HFFc6 (cell line): Measurements from ENCODE around the gene RHBDD1. TPM values are rescaled to one million over a fixed set of nuclear protein-coding genes. Genes with fewer than 3 reads are reported as not detected.

Source experiments
- DNase-seq: peaks from one replicate; pipeline ENCODE4 v3.0.0-alpha.2; 2018
- H3K27ac Mint-ChIP-seq: 2 replicates; pipeline ENCODE4 v1.8.0; 2020; ENCODE audit warnings: mild to moderate bottlenecking, mixed read lengths
- H3K27me3 Mint-ChIP-seq: 2 replicates; pipeline ENCODE4 v1.8.0; 2021; ENCODE audit warnings: mild to moderate bottlenecking, moderate library complexity, mixed read lengths; ENCODE audit not compliant: insufficient read depth
- H3K36me3 Mint-ChIP-seq: 2 replicates; pipeline ENCODE4 v1.8.0; 2021; ENCODE audit warnings: low read depth, mixed read lengths
- H3K4me1 Mint-ChIP-seq: 2 replicates; pipeline ENCODE4 v1.8.0; 2020; ENCODE audit warnings: low read depth, mixed read lengths
- H3K4me3 Mint-ChIP-seq: 2 replicates; pipeline ENCODE4 v1.8.0; 2020; ENCODE audit warnings: mild to moderate bottlenecking, moderate library complexity, mixed read lengths
- H3K9me3 Mint-ChIP-seq: 2 replicates; pipeline ENCODE4 v1.8.0; 2020; ENCODE audit warnings: mild to moderate bottlenecking, mixed read lengths
- total RNA-seq, 6 experiments: library from RNA; stranded (reverse); fragmentation: NEBNext Ultra II Directional; extraction: Animal tissue kit (Norgen Biotek cat#: 25700); gene quantifications; 2 replicates in 1 of 6; 3 replicates in 5 of 6; pipeline ENCODE4 v1.2.3, GENCODE V29; 2021
- TF ChIP-seq, protein P1 (sequence below): fragments of 200-600 bp; sonication (generic); IDR thresholded peaks from 2 replicates; pipeline ENCODE4 v1.5.0; 2021; ENCODE audit warnings: antibody characterized with exemption, mild to moderate bottlenecking

Gene RHBDD1
- total RNA-seq, 6 experiments from 2014 or later = 34.3 to 50.7 (median 42.3) TPM

- H3K36me3 Mint-ChIP-seq = peaks cover 19% of the 10 kb centered on the region
- TF ChIP-seq, protein P1, sequence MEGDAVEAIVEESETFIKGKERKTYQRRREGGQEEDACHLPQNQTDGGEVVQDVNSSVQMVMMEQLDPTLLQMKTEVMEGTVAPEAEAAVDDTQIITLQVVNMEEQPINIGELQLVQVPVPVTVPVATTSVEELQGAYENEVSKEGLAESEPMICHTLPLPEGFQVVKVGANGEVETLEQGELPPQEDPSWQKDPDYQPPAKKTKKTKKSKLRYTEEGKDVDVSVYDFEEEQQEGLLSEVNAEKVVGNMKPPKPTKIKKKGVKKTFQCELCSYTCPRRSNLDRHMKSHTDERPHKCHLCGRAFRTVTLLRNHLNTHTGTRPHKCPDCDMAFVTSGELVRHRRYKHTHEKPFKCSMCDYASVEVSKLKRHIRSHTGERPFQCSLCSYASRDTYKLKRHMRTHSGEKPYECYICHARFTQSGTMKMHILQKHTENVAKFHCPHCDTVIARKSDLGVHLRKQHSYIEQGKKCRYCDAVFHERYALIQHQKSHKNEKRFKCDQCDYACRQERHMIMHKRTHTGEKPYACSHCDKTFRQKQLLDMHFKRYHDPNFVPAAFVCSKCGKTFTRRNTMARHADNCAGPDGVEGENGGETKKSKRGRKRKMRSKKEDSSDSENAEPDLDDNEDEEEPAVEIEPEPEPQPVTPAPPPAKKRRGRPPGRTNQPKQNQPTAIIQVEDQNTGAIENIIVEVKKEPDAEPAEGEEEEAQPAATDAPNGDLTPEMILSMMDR = no peak
- no peak overlapping the region for H3K4me3 Mint-ChIP-seq
- peak overlapping the region; percentile 29 for H3K27ac Mint-ChIP-seq
- no peaks in the 10 kb centered on the region for H3K9me3 Mint-ChIP-seq
- H3K4me1 Mint-ChIP-seq = peaks cover 55% of the 10 kb centered on the region
- no peak for DNase-seq
- H3K27me3 Mint-ChIP-seq = peaks cover 5% of the 10 kb centered on the region
Observed at GRCh38 chr2:226894752-226895151, 58.9 kb downstream of the RHBDD1 start.

DNA sequence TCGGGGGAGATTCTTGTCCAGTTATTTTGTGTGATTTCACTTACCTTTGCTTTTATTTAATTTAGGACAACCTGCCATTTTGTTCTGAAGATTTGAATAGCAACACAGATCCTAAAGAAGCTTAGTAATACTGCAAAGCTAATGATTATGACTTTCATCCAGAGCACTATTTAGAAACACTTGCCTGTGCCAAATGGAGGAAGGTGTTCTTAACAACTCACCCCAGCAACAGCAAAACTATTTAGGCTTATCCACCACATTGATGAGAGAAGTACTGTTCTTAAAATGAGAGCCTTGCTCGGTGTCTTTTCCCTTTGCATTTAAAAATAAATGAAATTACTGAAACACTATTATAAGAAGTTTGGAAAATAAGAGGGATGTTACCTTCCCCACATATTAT, 59.7 kb downstream of the RHBDD1 start:
- Mint-ChIP-seq H3K27ac (0 out of 2 replicates have a peak overlapping the region, but pooled peaks have one; percentile 29), H3K36me3 (peaks cover 19% of the 10 kb centered on the region), H3K4me1 (peaks cover 48% of the 10 kb centered on the region), H3K4me3 (no peak overlapping the region), H3K27me3 (peaks cover 5% of the 10 kb centered on the region), H3K9me3 (no peaks in the 10 kb centered on the region)
- TF ChIP-seq, protein P1 = no peak
- DNase-seq = no peak

DNA sequence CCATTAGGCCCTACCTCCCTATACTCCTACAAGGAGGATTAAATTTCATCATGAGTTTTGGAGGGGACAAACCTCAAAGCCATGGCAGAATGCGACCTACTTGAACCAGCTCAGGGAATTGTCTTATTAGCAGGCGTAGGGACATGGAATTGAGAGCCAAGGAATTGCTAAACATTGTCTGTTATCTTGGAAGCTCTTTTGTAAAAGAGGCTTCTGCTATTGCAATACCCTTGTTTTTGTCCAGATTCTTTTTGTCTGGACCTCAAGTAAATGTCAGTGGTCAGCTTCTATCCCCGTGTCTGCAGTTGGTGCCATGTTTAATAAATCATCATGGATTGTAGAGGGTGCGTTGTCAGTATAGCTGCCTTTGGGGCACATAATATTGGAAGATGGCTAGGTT, 62.3 kb downstream of the RHBDD1 start:
- peaks cover 34% of the 10 kb centered on the region for H3K36me3 Mint-ChIP-seq
- H3K4me1 Mint-ChIP-seq = peaks cover 49% of the 10 kb centered on the region

GRCh38 chr2:226898897-226899296, 63.0 kb downstream of the RHBDD1 start:
- Mint-ChIP-seq H3K4me1 (peaks cover 50% of the 10 kb centered on the region), H3K9me3 (no peaks in the 10 kb centered on the region), H3K27me3 (peaks cover 8% of the 10 kb centered on the region), H3K27ac (no peak overlapping the region), H3K36me3 (peaks cover 40% of the 10 kb centered on the region), H3K4me3 (no peak overlapping the region)
- DNase-seq = no peak
- TF ChIP-seq, protein P1 = no peak

More for the DNA sequence above, 62.3 kb downstream of the RHBDD1 start:
- Mint-ChIP-seq H3K27me3 (peaks cover 5% of the 10 kb centered on the region), H3K27ac (no peak overlapping the region), H3K9me3 (no peaks in the 10 kb centered on the region), H3K4me3 (no peak overlapping the region)
- TF ChIP-seq, protein P1 = no peak
- DNase-seq = no peak

DNA sequence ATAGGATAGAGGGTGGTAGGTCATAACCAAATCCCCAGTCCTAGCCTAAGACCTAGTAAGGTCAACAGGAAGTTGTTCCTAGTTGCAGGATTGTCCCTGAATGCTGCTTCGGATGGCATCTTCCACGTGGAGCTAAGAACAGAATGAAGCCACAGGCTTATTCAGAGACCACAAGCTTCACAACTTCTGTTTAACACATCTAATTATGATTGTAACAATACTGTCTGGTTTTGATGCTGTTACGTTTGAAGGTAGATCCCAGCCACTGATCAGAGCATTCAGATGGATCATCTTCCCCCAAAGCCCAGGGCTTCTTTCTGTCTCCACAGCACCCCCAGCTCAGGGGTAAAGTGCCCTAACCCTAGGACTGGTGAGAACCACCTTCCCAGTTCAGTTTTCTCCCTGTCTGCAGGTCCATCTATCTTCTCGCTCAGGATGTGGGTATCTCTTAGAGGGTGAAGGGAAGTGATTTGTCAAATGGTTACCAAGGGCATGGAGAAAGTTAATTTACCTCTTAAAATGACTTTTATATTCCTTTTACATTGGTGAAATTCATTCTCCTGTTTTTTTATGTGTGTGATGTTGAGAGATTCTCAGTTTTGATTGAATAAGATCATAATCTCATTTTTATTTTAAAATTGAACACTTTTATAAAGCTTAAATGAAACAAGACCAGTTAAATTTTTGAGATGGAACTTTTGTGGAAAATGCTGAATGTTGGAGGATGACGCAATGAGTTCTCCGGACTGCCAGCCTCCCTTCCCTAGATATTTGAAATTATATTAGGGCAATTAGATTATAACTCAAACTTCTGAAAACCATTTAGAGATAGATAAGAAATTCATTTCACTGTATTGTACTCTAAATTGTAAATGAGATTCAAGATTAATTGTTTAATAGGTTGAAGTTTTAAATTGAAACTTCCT, 66.5 kb downstream of the RHBDD1 start:
- no peak for DNase-seq
- Mint-ChIP-seq H3K27ac (peak overlapping the region; percentile 94), H3K4me3 (no peak overlapping the region), H3K4me1 (peaks cover 68% of the 10 kb centered on the region), H3K36me3 (peaks cover 57% of the 10 kb centered on the region), H3K27me3 (peaks cover 4% of the 10 kb centered on the region), H3K9me3 (no peaks in the 10 kb centered on the region)
- TF ChIP-seq, protein P1 = no peak
